ENCODE results near the gene FRRS1.

DNA sequence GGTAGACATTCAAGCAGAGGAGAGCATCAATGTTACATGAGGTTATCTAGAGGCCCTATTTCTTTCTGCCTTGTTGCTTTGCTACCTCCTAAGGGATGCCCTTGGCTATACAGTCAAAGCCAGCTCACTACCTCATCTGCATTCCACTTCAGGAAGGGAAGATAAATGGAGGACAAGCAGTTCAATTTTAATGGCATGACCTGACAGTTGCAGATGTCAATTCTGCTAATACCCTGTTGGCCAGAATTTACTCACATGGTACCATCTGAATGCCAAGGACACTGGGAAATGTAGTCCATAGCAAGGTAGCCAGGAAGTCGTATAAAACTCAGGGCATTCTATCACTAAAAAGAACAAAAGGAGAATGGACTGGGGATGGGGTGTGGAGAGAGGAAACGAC lies 89.0 kb downstream of the FRRS1 start:
- TF ChIP-seq ZBTB20 (tag by site-specific recombination; IDR thresholded peaks at IDR 0.05), result no peak
- TF ChIP-seq, protein P1, sequence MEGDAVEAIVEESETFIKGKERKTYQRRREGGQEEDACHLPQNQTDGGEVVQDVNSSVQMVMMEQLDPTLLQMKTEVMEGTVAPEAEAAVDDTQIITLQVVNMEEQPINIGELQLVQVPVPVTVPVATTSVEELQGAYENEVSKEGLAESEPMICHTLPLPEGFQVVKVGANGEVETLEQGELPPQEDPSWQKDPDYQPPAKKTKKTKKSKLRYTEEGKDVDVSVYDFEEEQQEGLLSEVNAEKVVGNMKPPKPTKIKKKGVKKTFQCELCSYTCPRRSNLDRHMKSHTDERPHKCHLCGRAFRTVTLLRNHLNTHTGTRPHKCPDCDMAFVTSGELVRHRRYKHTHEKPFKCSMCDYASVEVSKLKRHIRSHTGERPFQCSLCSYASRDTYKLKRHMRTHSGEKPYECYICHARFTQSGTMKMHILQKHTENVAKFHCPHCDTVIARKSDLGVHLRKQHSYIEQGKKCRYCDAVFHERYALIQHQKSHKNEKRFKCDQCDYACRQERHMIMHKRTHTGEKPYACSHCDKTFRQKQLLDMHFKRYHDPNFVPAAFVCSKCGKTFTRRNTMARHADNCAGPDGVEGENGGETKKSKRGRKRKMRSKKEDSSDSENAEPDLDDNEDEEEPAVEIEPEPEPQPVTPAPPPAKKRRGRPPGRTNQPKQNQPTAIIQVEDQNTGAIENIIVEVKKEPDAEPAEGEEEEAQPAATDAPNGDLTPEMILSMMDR (tag by site-specific recombination; IDR thresholded peaks at IDR 0.05), result no peak
- TF ChIP-seq ZBTB48 (tag by site-specific recombination; IDR thresholded peaks at IDR 0.05), result no peak
- TF ChIP-seq ZNF184 (tag by site-specific recombination; IDR thresholded peaks at IDR 0.05), result no peak

Measured in HEK293 (cell line).